Endothelial cell of umbilical vein (primary cell): ENCODE measurements around the gene ZNF273. TPM values are rescaled to one million over a fixed set of nuclear protein-coding genes. Genes with fewer than 3 reads are reported as not detected.
A peak's percentile ranks its signal among the peaks of the same experiment; 100 is the strongest.

Source experiments
- BruUV-seq: library from RNA; stranded (reverse); fragments of 400-500 nt; replicated peaks from 2 replicates; lab custom pipeline; 2021; lab: Mats Ljungman, UMichigan
- CTCF ChIA-PET: fragments of 300-600, 350-600 bp; sonication (Branson Sonifier 250); formaldehyde crosslinking; loops from one replicate; lab custom pipeline; 2021; ENCODE audit warnings: antibody characterized with exemption, inconsistent platforms; lab: Charles Lee
- POLR2A ChIA-PET: fragments of 300-600, 350-600 bp; sonication (Branson Sonifier 250); formaldehyde crosslinking; loops from one replicate; lab custom pipeline; 2021; ENCODE audit warnings: antibody characterized with exemption, inconsistent platforms; lab: Charles Lee
- DNase-seq: peaks from one replicate; pipeline ENCODE4 v3.0.0-alpha.2; 2011; ENCODE audit warnings: low read depth, low spot score
- FAIRE-seq: peaks from 2 replicates; lab custom pipeline; 2011; peaks lifted over from hg19 to GRCh38; lab: Jason Lieb, UNC
- H2AFZ ChIP-seq: 2 replicates; pipeline ENCODE4 v1.6.0; 2012; ENCODE audit warnings: low read depth, low read length, control low read depth, inconsistent platforms
- H3K27ac ChIP-seq: 2 replicates; pipeline ENCODE4 v1.5.1; 2011; ENCODE audit warnings: low read depth, mild to moderate bottlenecking, control low read depth, low read length, moderate library complexity; ENCODE audit not compliant: insufficient read depth
- H3K27me3 ChIP-seq, 2 experiments: 2 replicates each; pipeline versions ENCODE4 v1.6.0 to v1.6.1; 2011; ENCODE audit warnings: low read length in 2 of 2, mixed read lengths in 1 of 2; ENCODE audit not compliant: control insufficient read depth in 2 of 2, insufficient read depth in 2 of 2
- H3K36me3 ChIP-seq, 2 experiments: 2 replicates in 1 of 2; 3 replicates in 1 of 2; pipeline ENCODE4 v1.5.1; 2011; ENCODE audit warnings: low read length in 2 of 2, mild to moderate bottlenecking in 1 of 2, moderate library complexity in 1 of 2; ENCODE audit not compliant: control insufficient read depth in 2 of 2, insufficient read depth in 2 of 2; ENCODE audit errors: extremely low read depth in 1 of 2
- H3K4me1 ChIP-seq: 3 replicates; pipeline ENCODE4 v1.5.1; 2011; ENCODE audit warnings: mild to moderate bottlenecking, low read length; ENCODE audit not compliant: control insufficient read depth, insufficient read depth; ENCODE audit errors: extremely low read depth
- H3K4me2 ChIP-seq: 2 replicates; pipeline ENCODE4 v1.6.1; 2011; ENCODE audit warnings: low read length, control low read depth, mixed read lengths; ENCODE audit not compliant: insufficient read depth
- H3K4me3 ChIP-seq, 3 experiments: fragments of 200-600 bp in 1 of 3; sonication (generic), shearing (Covaris generic) in 1 of 3; replicated peaks in 1 of 3; 2 replicates each; pipeline ENCODE4 v1.5.1; 2011 to 2016; ENCODE audit warnings: control low read depth in 3 of 3, low read length in 3 of 3, mild to moderate bottlenecking in 2 of 3, inconsistent platforms in 1 of 3, low read depth in 1 of 3, moderate library complexity in 1 of 3; ENCODE audit not compliant: insufficient read depth in 1 of 3
- H3K79me2 ChIP-seq: 2 replicates; pipeline ENCODE4 v1.6.0; 2012; ENCODE audit warnings: low read length, inconsistent platforms; ENCODE audit not compliant: control insufficient read depth, insufficient read depth
- H3K9ac ChIP-seq: replicated peaks from 2 replicates; pipeline ENCODE3; 2011; ENCODE audit warnings: low read length, control low read depth; ENCODE audit not compliant: insufficient read depth; ENCODE audit errors: extremely low read depth
- H3K9me1 ChIP-seq: replicated peaks from 3 replicates; pipeline ENCODE4 v1.6.0; 2011; ENCODE audit warnings: mild to moderate bottlenecking, low read length; ENCODE audit not compliant: control insufficient read depth, insufficient read depth; ENCODE audit errors: extremely low read depth
- H3K9me3 ChIP-seq: replicated peaks from 2 replicates; pipeline ENCODE4 v1.5.1; 2012; ENCODE audit warnings: low read length, inconsistent platforms; ENCODE audit not compliant: control insufficient read depth, insufficient read depth
- H4K20me1 ChIP-seq: replicated peaks from 2 replicates; pipeline ENCODE3; 2011; ENCODE audit warnings: mild to moderate bottlenecking, low read length; ENCODE audit not compliant: control insufficient read depth, insufficient read depth; ENCODE audit errors: extremely low read depth
- EZH2 ChIP-seq: IDR thresholded peaks from 2 replicates; pipeline ENCODE4 v1.6.1; 2012; ENCODE audit warnings: borderline replicate concordance, low read depth, mild to moderate bottlenecking, moderate library complexity, low read length, inconsistent platforms; ENCODE audit not compliant: severe bottlenecking
- FOS ChIP-seq: IDR thresholded peaks from 2 replicates; pipeline ENCODE4 v1.6.1; 2011; ENCODE audit warnings: mild to moderate bottlenecking, low read length, moderate library complexity, borderline replicate concordance; ENCODE audit not compliant: insufficient read depth
- JUN ChIP-seq: IDR thresholded peaks from 2 replicates; pipeline ENCODE4 v1.6.1; 2011; ENCODE audit warnings: borderline replicate concordance, low read depth; ENCODE audit not compliant: insufficient read length, insufficient read depth
- MYC ChIP-seq: IDR thresholded peaks from one replicate; pipeline ENCODE4 v1.6.1; 2011; ENCODE audit warnings: mild to moderate bottlenecking, low read depth, low read length
- POLR2AphosphoS5 ChIP-seq: IDR thresholded peaks from 2 replicates; pipeline ENCODE4 v1.6.1; 2012; ENCODE audit warnings: low read depth, mild to moderate bottlenecking, control low read depth, low read length, moderate library complexity; ENCODE audit not compliant: insufficient read depth
- dilution Hi-C: fragments of 300-500 bp; cut with MboI; formaldehyde crosslinking; loops from one replicate; pipeline ENCODE4 v1.15.0; 2019; ENCODE audit warnings: low sequenced_read_pairs; ENCODE audit not compliant: extremely low pct_ligation_motif_present
- intact Hi-C: fragments of 100-400 bp; cut with micrococcal nuclease; formaldehyde crosslinking; loops from one replicate; pipeline ENCODE4 v1.10.0; 2022
- polyA plus RNA-seq, 4 experiments: library from polyadenylated mRNA; depleted of rRNA in 3 of 4; stranded (reverse) in 3 of 4; unstranded in 1 of 4; fragments of >200 nt; gene quantifications; 2 replicates each; pipeline versions ENCODE4 v1.2.1 to v1.2.3, GENCODE V29; 2011 to 2012; ENCODE audit warnings: missing spikeins in 1 of 4
- total RNA-seq: library from RNA; stranded (reverse); gene quantifications from 2 replicates; pipeline ENCODE4 v1.2.3, GENCODE V29; 2021
- TF ChIP-seq, protein P1 (sequence below), 2 donors: IDR thresholded peaks; 1 replicate in 1 of 2; 2 replicates in 1 of 2; pipeline ENCODE4 v1.5.1; 2011; ENCODE audit warnings: low read length in 2 of 2, mild to moderate bottlenecking in 2 of 2, moderate library complexity in 2 of 2, control low read depth in 1 of 2, inconsistent platforms in 1 of 2, low read depth in 1 of 2; ENCODE audit not compliant: insufficient read depth in 1 of 2; ENCODE audit errors: extremely low read depth in 1 of 2
- TF ChIP-seq, protein P2 (sequence below): IDR thresholded peaks from 2 replicates; pipeline ENCODE4 v1.6.1; 2011; ENCODE audit not compliant: insufficient read depth, insufficient read length

ZNF273 gene
- total and polyA plus RNA-seq, 2 donors (not counting 3 experiments of a cell fraction or from before 2014, with no cell fraction given): 1.4 to 4.1 TPM

DNA sequence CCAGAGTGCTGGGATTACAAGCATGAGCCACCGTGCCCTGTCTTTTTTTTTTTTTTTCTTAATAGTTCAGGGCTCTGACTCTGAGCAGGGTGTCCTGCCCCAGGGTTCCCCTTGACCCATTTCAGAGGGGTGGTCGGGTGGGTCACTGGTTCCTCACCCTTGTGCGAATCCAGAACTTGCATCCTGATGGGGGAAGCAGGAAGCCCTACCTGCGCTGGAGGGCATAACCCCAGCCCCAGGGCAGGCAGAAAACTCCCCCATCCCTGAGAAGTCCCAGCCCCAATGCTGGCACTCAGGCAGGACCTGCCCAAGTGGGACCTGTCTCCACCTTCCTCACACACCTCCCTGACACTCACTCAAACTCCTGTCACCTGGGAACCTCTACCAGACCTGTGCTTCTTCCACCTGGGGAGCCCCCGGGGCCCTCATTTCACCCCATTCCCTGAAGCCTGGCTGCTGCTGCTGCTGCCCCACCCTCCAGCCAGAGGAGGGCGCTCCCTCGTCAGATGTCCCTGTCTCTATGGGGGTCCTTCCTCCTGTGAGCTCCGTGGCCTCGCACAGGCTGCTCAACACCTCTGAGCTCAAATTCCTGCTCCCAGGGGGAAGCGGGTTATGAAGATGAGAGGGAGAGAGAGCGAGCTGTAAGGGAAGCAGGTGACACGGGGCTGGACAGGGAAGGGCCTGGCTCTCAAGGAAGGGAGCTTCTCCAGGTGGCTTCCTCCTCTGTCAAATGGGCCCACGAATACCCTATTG lies 15.1 kb upstream of the ZNF273 start:
- intact Hi-C loops: no loop called here
- dilution Hi-C loops: no loop called here
- ChIA-PET CTCF (interaction anchor here (0.7 kb wide), 1 partner anchor 16 kb away, joined by 3 read pairs; no protein-coding TSS in a partner anchor), POLR2A (no interaction called here)
- FAIRE-seq: no peak
- no TSS peak for BruUV-seq
- H3K4me2 ChIP-seq: no peak overlapping the region
- H2AFZ ChIP-seq: no peak overlapping the region
- TF ChIP-seq, protein P1, sequence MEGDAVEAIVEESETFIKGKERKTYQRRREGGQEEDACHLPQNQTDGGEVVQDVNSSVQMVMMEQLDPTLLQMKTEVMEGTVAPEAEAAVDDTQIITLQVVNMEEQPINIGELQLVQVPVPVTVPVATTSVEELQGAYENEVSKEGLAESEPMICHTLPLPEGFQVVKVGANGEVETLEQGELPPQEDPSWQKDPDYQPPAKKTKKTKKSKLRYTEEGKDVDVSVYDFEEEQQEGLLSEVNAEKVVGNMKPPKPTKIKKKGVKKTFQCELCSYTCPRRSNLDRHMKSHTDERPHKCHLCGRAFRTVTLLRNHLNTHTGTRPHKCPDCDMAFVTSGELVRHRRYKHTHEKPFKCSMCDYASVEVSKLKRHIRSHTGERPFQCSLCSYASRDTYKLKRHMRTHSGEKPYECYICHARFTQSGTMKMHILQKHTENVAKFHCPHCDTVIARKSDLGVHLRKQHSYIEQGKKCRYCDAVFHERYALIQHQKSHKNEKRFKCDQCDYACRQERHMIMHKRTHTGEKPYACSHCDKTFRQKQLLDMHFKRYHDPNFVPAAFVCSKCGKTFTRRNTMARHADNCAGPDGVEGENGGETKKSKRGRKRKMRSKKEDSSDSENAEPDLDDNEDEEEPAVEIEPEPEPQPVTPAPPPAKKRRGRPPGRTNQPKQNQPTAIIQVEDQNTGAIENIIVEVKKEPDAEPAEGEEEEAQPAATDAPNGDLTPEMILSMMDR (IDR thresholded peaks at IDR 0.05; ENCODE audit: extremely low read depth in 1 of 2, insufficient read depth in 1 of 2, low read depth in 1 of 2, low read length in 2 of 2): peak in 1 of 2 donors; percentile 42
- no peak for TF ChIP-seq JUN
- no peaks in the 10 kb centered on the region for H3K79me2 ChIP-seq
- no peaks in the 10 kb centered on the region for H3K9me3 ChIP-seq
- DNase-seq: no peak
- no peak overlapping the region for H3K9ac ChIP-seq
- H3K9me1 ChIP-seq: no peaks in the 10 kb centered on the region
- H3K4me1 ChIP-seq: no peaks in the 10 kb centered on the region
- H3K27ac ChIP-seq: no peak overlapping the region
- no peaks in the 10 kb centered on the region for H3K36me3 ChIP-seq
- peaks cover 27 to 29% of the 10 kb centered on the region in 2 experiments for H3K27me3 ChIP-seq
- no peak overlapping the region for H3K4me3 ChIP-seq
- H4K20me1 ChIP-seq: no peaks in the 10 kb centered on the region

DNA sequence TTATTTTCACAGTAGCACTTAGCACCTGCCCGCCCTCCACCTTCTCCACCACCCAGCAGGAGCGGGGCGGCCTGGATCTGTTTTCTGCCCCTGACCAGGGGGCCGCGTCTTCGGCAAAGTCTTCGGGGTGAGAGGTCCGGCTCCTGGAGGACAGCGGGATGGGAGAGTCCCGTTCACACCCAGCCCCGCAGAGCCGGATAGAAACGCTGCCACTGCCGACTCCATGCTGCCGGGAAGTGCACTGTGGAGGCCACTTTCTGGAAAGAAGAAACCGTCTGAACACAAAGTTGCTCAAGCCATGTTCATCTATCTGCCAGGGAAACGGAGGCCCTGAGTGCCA lies 14.5 kb upstream of the ZNF273 start:
- ChIA-PET POLR2A (no interaction called here), CTCF (interaction anchor here (0.7 kb wide), 1 partner anchor 16 kb away, joined by 3 read pairs; no protein-coding TSS in a partner anchor)
- H3K4me3 ChIP-seq: peak overlapping the region in 1 of 3 experiments; percentile 3
- no peak overlapping the region for H3K9ac ChIP-seq
- H3K27ac ChIP-seq: no peak overlapping the region
- TF ChIP-seq FOS (no peak), POLR2AphosphoS5 (no peak), EZH2 (no peak), MYC (no peak)
- TF ChIP-seq, protein P1 (IDR thresholded peaks at IDR 0.05; ENCODE audit: extremely low read depth in 1 of 2, insufficient read depth in 1 of 2, low read depth in 1 of 2, low read length in 2 of 2): no peak
- TF ChIP-seq, protein P2, sequence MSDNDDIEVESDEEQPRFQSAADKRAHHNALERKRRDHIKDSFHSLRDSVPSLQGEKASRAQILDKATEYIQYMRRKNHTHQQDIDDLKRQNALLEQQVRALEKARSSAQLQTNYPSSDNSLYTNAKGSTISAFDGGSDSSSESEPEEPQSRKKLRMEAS: no peak
- peak overlapping the region; percentile 35 for H3K4me2 ChIP-seq
- no peaks in the 10 kb centered on the region for H4K20me1 ChIP-seq
- no peaks in the 10 kb centered on the region for H3K9me1 ChIP-seq
- H3K27me3 ChIP-seq: peaks cover 23 to 29% of the 10 kb centered on the region in 2 experiments
- no peaks in the 10 kb centered on the region for H3K36me3 ChIP-seq
- dilution Hi-C loops (no loop called here), intact Hi-C loops (no loop called here)
- no peaks in the 10 kb centered on the region for H3K9me3 ChIP-seq
- no peak for FAIRE-seq
- peak overlapping the region; percentile 57 for H2AFZ ChIP-seq
- no peaks in the 10 kb centered on the region for H3K4me1 ChIP-seq
- BruUV-seq: no TSS peak
- DNase-seq: no peak
- H3K79me2 ChIP-seq: no peaks in the 10 kb centered on the region
